ENCODE measurements around the gene MAP3K14. TPM values are rescaled to one million over a fixed set of nuclear protein-coding genes. Genes with fewer than 3 reads are reported as not detected.

MAP3K14 gene
- total RNA-seq, 1 experiment from 2014 or later: 16.4 TPM

GRCh38 chr17:45336390-45337182 lies 19.8 kb upstream of the MAP3K14 start:
- H2AFZ ChIP-seq (ENCODE audit: low read depth, low read length, poor library complexity, severe bottlenecking): no peak overlapping the region
- H3K27me3 ChIP-seq (ENCODE audit: insufficient read depth, low read length): no peaks in the 10 kb centered on the region
- DNase-seq (ENCODE audit: low read depth, low spot score): no peak
- no peaks in the 10 kb centered on the region for H3K79me2 ChIP-seq (ENCODE audit: insufficient read depth, low read length)
- no peaks in the 10 kb centered on the region for H3K9me3 ChIP-seq (ENCODE audit: control insufficient read depth in 1 of 2, insufficient read depth in 1 of 2, low read depth in 1 of 2, low read length in 2 of 2)
- H4K20me1 ChIP-seq (ENCODE audit: insufficient read depth): no peaks in the 10 kb centered on the region
- ATAC-seq: no peak
- intact Hi-C loops (cut with micrococcal nuclease): no loop called here
- no peak overlapping the region for H3K4me2 ChIP-seq (ENCODE audit: low read length)
- no peaks in the 10 kb centered on the region for H3K36me3 ChIP-seq (ENCODE audit: control insufficient read depth in 1 of 2, insufficient read depth in 2 of 2, low read length in 2 of 2)
- H3K27ac ChIP-seq (ENCODE audit: low read depth, low read length): no peak overlapping the region
- no peak for TF ChIP-seq ZBTB33 (IDR thresholded peaks at IDR 0.05; ENCODE audit: extremely low read depth, insufficient replicate concordance, low read length)
- no peak for TF ChIP-seq REST (IDR thresholded peaks at IDR 0.05; ENCODE audit: low read depth)
- TF ChIP-seq YY1 (IDR thresholded peaks at IDR 0.05; ENCODE audit: extremely low read depth, insufficient replicate concordance, low read depth, low read length): no peak
- TF ChIP-seq ELF1 (IDR thresholded peaks at IDR 0.05; ENCODE audit: borderline replicate concordance, low read depth): no peak
- no peak for TF ChIP-seq TCF7L2 (IDR thresholded peaks at IDR 0.05; ENCODE audit: borderline replicate concordance, extremely low read depth, insufficient read depth, insufficient read length)
- no peak for TF ChIP-seq SRF (IDR thresholded peaks at IDR 0.05; ENCODE audit: low read depth)
- TF ChIP-seq EZH2phosphoT487 (IDR thresholded peaks at IDR 0.05; ENCODE audit: borderline replicate concordance): no peak
- TF ChIP-seq JUND (IDR thresholded peaks at IDR 0.05): no peak
- no peak for TF ChIP-seq CBX3 (IDR thresholded peaks at IDR 0.05; ENCODE audit: low read depth)
- no peak for TF ChIP-seq EZH2 (IDR thresholded peaks at IDR 0.05)
- TF ChIP-seq SIN3A (IDR thresholded peaks at IDR 0.05; ENCODE audit: low read depth): no peak
- no peak for TF ChIP-seq CTCF (IDR thresholded peaks at IDR 0.05 in 2 of 3, conservative IDR thresholded peaks at IDR 0.05 in 1 of 3; ENCODE audit: borderline replicate concordance in 1 of 3, insufficient read depth in 1 of 3, low read depth in 2 of 3, low read length in 2 of 3)
- ChIA-PET POLR2A (interaction anchor here (0.7 kb wide), 1 partner anchor 22 kb away, joined by 4 read pairs; no protein-coding TSS in a partner anchor), RAD21 (ENCODE audit: low non-redundant PET in 1 of 2, low total read pairs in 2 of 2, uncharacterized antibody in 2 of 2, unreplicated experiment in 2 of 2) (no interaction called here), CTCF (no interaction called here)
- no peak overlapping the region for H3K9ac ChIP-seq (ENCODE audit: low read length)
- no TSS peak for BruUV-seq (replicated peaks)
- no peaks in the 10 kb centered on the region for H3K9me2 ChIP-seq (ENCODE audit: insufficient read depth)
- H3K4me1 ChIP-seq (ENCODE audit: control insufficient read depth in 1 of 2, insufficient read depth in 2 of 2, low read length in 2 of 2): peaks cover 13 to 23% of the 10 kb centered on the region in 2 experiments
- no peak overlapping the region for H3K4me3 ChIP-seq (replicated peaks in 1 of 2; ENCODE audit: low read depth in 1 of 2, low read length in 2 of 2)

All from HCT116 (cell line).